A549 (cell line): ENCODE data around the gene MTFMT. TPM values are rescaled to one million over a fixed set of nuclear protein-coding genes. Genes with fewer than 3 reads are reported as not detected.

Source experiments
- ATAC-seq, 2 experiments: fragments of 200-7000 bp in 1 of 2; fragments of >200 bp in 1 of 2; cut with Nextera tagmentation in 1 of 2; cut with Tn5 transposase in 1 of 2; 3 replicates each; pipeline versions ENCODE4 v1.8.0 to v1.9.1; 2018 to 2020; ENCODE audit warnings: mild to moderate bottlenecking in 1 of 2, moderate library complexity in 1 of 2
- CTCF ChIA-PET: fragments of 300-600 bp; sonication (Branson Sonifier 250); formaldehyde crosslinking; extraction: SDS; loops from one replicate; lab custom pipeline; 2021; ENCODE audit warnings: antibody characterized with exemption, inconsistent platforms; lab: Yijun Ruan, JAX
- POLR2A ChIA-PET: fragments of 350-600 bp; formaldehyde crosslinking; extraction: SDS; loops from one replicate; lab custom pipeline; 2021; ENCODE audit warnings: antibody characterized with exemption, inconsistent platforms; lab: Yijun Ruan, JAX
- DNase-seq, 2 experiments: peaks; one replicate each; pipeline versions ENCODE4 v3.0.0 to v3.0.0-alpha.2; 2011 to 2016; ENCODE audit warnings: low read depth in 1 of 2, low spot score in 1 of 2
- FAIRE-seq: peaks from 2 replicates; lab custom pipeline; 2011; peaks lifted over from hg19 to GRCh38; lab: Jason Lieb, UNC
- H3K27ac ChIP-seq, 2 experiments: fragments of >200 bp; sonication (Bioruptor Twin); formaldehyde crosslinking; 3 replicates each; pipeline ENCODE4 v1.5.1; 2016 to 2017
- H3K4me1 ChIP-seq: fragments of >200 bp; sonication (Bioruptor Twin); formaldehyde crosslinking; 3 replicates; pipeline ENCODE4 v1.6.1; 2016
- H3K4me2 ChIP-seq: fragments of >200 bp; sonication (Bioruptor Twin); formaldehyde crosslinking; 3 replicates; pipeline ENCODE4 v1.6.1; 2016
- H3K4me3 ChIP-seq: fragments of >200 bp; sonication (Bioruptor Twin); formaldehyde crosslinking; 3 replicates; pipeline ENCODE4 v1.5.1; 2016
- H3K9me3 ChIP-seq: fragments of >200 bp; sonication (Bioruptor Twin); formaldehyde crosslinking; 3 replicates; pipeline ENCODE4 v1.6.1; 2016
- ATOH8 ChIP-seq: fragments of 250-450 bp; sonication (Bioruptor Pico); IDR thresholded peaks from 2 replicates; pipeline ENCODE4 v1.5.0; 2020; ENCODE audit warnings: low read depth, mild to moderate bottlenecking, moderate library complexity
- BHLHE40 ChIP-seq: IDR thresholded peaks from 2 replicates; pipeline ENCODE4 v1.6.1; 2012; ENCODE audit warnings: low read depth, low read length, inconsistent platforms
- CBX2 ChIP-seq: fragments of 200-600 bp; sonication (generic); IDR thresholded peaks from 2 replicates; pipeline ENCODE4 v1.6.1; 2016; ENCODE audit warnings: low read depth, mild to moderate bottlenecking, borderline replicate concordance
- CBX8 ChIP-seq: fragments of 200-600 bp; sonication (generic); IDR thresholded peaks from 2 replicates; pipeline ENCODE4 v1.6.1; 2016
- CEBPB ChIP-seq, 2 experiments: fragments of >200 bp in 1 of 2; sonication (Bioruptor Twin) in 1 of 2; formaldehyde crosslinking in 1 of 2; IDR thresholded peaks; 2 replicates each; pipeline ENCODE4 v1.6.1; 2012 to 2016
- CHD2 ChIP-seq: fragments of 150-350 bp; IDR thresholded peaks from 2 replicates; pipeline ENCODE4 v1.6.1; 2014; ENCODE audit warnings: low read length; ENCODE audit not compliant: partially characterized antibody
- CHD4 ChIP-seq: fragments of 200-600 bp; sonication (generic); IDR thresholded peaks from 2 replicates; pipeline ENCODE4 v1.6.1; 2016; ENCODE audit warnings: antibody characterized with exemption, mild to moderate bottlenecking, borderline replicate concordance
- FOSL2 ChIP-seq, 2 experiments: fragments of 450-650 bp in 1 of 2; fragments of >200 bp in 1 of 2; sonication (Bioruptor Twin) in 1 of 2; formaldehyde crosslinking; IDR thresholded peaks; 2 replicates each; pipeline versions ENCODE4 v1.5.0 to v1.6.1; 2016 to 2020; ENCODE audit warnings: mild to moderate bottlenecking in 1 of 2, moderate library complexity in 1 of 2
- FOXS1 ChIP-seq: fragments of 250-450 bp; sonication (Bioruptor Pico); IDR thresholded peaks from 2 replicates; pipeline ENCODE4 v1.5.0; 2020; ENCODE audit warnings: mild to moderate bottlenecking, moderate library complexity
- GATA3 ChIP-seq: IDR thresholded peaks from 2 replicates; pipeline ENCODE4 v1.6.1; 2012; ENCODE audit warnings: borderline replicate concordance
- HDAC2 ChIP-seq: fragments of 200-600 bp; sonication (generic); IDR thresholded peaks from 2 replicates; pipeline ENCODE4 v1.6.1; 2016
- HES2 ChIP-seq: fragments of >200 bp; sonication (Bioruptor Twin); formaldehyde crosslinking; IDR thresholded peaks from 2 replicates; pipeline ENCODE4 v1.6.1; 2016
- HOXA7 ChIP-seq: fragments of 250-450 bp; sonication (Bioruptor Pico); IDR thresholded peaks from 2 replicates; pipeline ENCODE4 v1.5.0; 2020; ENCODE audit warnings: mild to moderate bottlenecking, moderate library complexity
- HOXB5 ChIP-seq: fragments of 250-450 bp; sonication (Bioruptor Pico); IDR thresholded peaks from 2 replicates; pipeline ENCODE4 v1.5.0; 2020; ENCODE audit warnings: mild to moderate bottlenecking, moderate library complexity
- JUN ChIP-seq, 2 experiments: fragments of >200 bp; sonication (Bioruptor Twin); formaldehyde crosslinking; IDR thresholded peaks; 2 replicates in 1 of 2; 3 replicates in 1 of 2; pipeline ENCODE4 v1.6.1; 2016 to 2017
- KDM5A ChIP-seq: fragments of 200-600 bp; sonication (generic); IDR thresholded peaks from 2 replicates; pipeline ENCODE4 v1.6.1; 2016; ENCODE audit warnings: antibody characterized with exemption, mild to moderate bottlenecking
- MAFK ChIP-seq: fragments of 450-650 bp; IDR thresholded peaks from 2 replicates; pipeline ENCODE4 v1.6.1; 2014; ENCODE audit not compliant: partially characterized antibody
- NFE2L2 ChIP-seq: fragments of 150-350 bp; conservative IDR thresholded peaks from 2 replicates; pipeline ENCODE4 v1.6.1; 2014; ENCODE audit warnings: low read length
- PHF8 ChIP-seq: fragments of 200-600 bp; sonication (generic); IDR thresholded peaks from 2 replicates; pipeline ENCODE4 v1.6.1; 2016; ENCODE audit warnings: low read depth, mild to moderate bottlenecking, antibody characterized with exemption, moderate library complexity, borderline replicate concordance
- POLR2AphosphoS2 ChIP-seq: conservative IDR thresholded peaks from 2 replicates; pipeline ENCODE4 v1.6.1; 2012; ENCODE audit warnings: low read length, improper control_type of control experiment, inconsistent platforms
- RNF2 ChIP-seq: fragments of 200-600 bp; sonication (generic); IDR thresholded peaks from 2 replicates; pipeline ENCODE4 v1.6.1; 2016; ENCODE audit warnings: low read depth, mild to moderate bottlenecking, antibody characterized with exemption, moderate library complexity, borderline replicate concordance
- SMC3 ChIP-seq: fragments of >200 bp; sonication (Bioruptor Twin); formaldehyde crosslinking; IDR thresholded peaks from 3 replicates; pipeline ENCODE4 v1.6.1; 2018; ENCODE audit warnings: inconsistent platforms
- TFCP2L1 ChIP-seq: fragments of 250-450 bp; sonication (Bioruptor Pico); IDR thresholded peaks from 2 replicates; pipeline ENCODE4 v1.5.0; 2021; ENCODE audit warnings: mild to moderate bottlenecking
- USF2 ChIP-seq: fragments of 450-650 bp; IDR thresholded peaks from 2 replicates; pipeline ENCODE4 v1.6.1; 2014; ENCODE audit warnings: antibody characterized with exemption
- ZFP36 ChIP-seq: fragments of 450-650 bp; IDR thresholded peaks from 2 replicates; pipeline ENCODE4 v1.6.1; 2014; ENCODE audit warnings: borderline replicate concordance; ENCODE audit not compliant: partially characterized antibody
- WGBS: methylation state at CpG from one replicate; pipeline ENCODE4 v1.1.6; 2017; ENCODE audit errors: missing lambda C conversion rate; 5-methylcytosine and 5-hydroxymethylcytosine counted together
- polyA plus RNA-seq, 4 experiments: library from polyadenylated mRNA; depleted of rRNA in 3 of 4; stranded (reverse); fragments of >200 nt; fragmentation: RNase III in 1 of 4; extraction: RNeasy Plus Mini Kit Qiagen cat#74134 plus additional on column Dnase treatment in 1 of 4; gene quantifications; 2 replicates in 3 of 4; 3 replicates in 1 of 4; pipeline ENCODE4 v1.2.3, GENCODE V29; 2011 to 2017
- TF ChIP-seq, protein P1 (sequence below): IDR thresholded peaks from 2 replicates; pipeline ENCODE4 v1.6.1; 2012; ENCODE audit warnings: low read depth, borderline replicate concordance

The MTFMT gene
- polyA plus RNA-seq, 2 of the 4 experiments (the other 2 are of a cell fraction), result 21.4 to 23.4 TPM

- H3K9me3 ChIP-seq, result no peaks in the 10 kb centered on the region
- ChIA-PET CTCF (interaction anchor here (0.8 to 33.7 kb wide), 6 partner anchors 10 to 255 kb away, joined by 5 to 1280 read pairs (median 43); partner anchors contain the start of genes KBTBD13 and RASL12), POLR2A (no interaction called here)
- 82% methylated on average over 4 of the region's 4 CpGs for whole genome bisulfite sequencing
- peak overlapping the region; percentile 19; the same call in 2 of the 3 replicates for H3K4me2 ChIP-seq
- no peak overlapping the region for H3K4me3 ChIP-seq
- peak overlapping the region; percentile 78 to 82 for H3K27ac ChIP-seq
- no peak for TF ChIP-seq MAFK
- TF ChIP-seq FOXS1 (CRISPR knock-in tag), result no peak
- TF ChIP-seq ATOH8 (CRISPR knock-in tag), result no peak
- TF ChIP-seq, protein P1, sequence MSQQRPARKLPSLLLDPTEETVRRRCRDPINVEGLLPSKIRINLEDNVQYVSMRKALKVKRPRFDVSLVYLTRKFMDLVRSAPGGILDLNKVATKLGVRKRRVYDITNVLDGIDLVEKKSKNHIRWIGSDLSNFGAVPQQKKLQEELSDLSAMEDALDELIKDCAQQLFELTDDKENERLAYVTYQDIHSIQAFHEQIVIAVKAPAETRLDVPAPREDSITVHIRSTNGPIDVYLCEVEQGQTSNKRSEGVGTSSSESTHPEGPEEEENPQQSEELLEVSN, result no peak
- no peak for TF ChIP-seq SMC3
- no peak for TF ChIP-seq CHD4
- no peak for TF ChIP-seq KDM5A
- TF ChIP-seq CHD2, result no peak
- peaks cover 39% of the 10 kb centered on the region for H3K4me1 ChIP-seq
- DNase-seq (no peak), FAIRE-seq (no peak), ATAC-seq (no peak)
Observed at GRCh38 chr15:65042776-65043327, 13.4 kb upstream of the MTFMT start.

DNA sequence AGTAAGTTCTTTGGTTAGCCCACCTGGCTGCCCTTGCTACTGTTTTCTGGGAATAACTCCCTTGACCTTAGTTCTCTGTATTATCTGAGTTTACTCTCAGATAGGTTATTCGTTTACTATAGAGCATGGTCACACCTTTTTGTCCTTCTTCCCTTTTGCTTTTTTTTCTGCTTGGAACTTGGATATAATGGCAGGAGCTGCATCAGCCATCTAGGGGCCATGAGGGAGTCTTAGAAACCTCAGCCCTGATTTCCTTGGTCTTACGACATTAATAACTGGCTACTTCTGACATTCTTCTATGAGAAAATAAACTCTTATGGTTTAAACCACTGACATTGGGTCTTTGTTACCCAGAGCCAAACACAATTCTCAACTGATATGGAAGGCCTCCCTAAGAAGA, 12.3 kb upstream of the MTFMT start:
- Histone ChIP-seq H3K4me2 (no peak overlapping the region), H3K9me3 (no peaks in the 10 kb centered on the region), H3K27ac (peak overlapping the region in 1 of 2 experiments; percentile 82; a peak in 1 of 6 replicates), H3K4me1 (peaks cover 41% of the 10 kb centered on the region), H3K4me3 (no peak overlapping the region)
- TF ChIP-seq USF2 (no peak), CBX2 (no peak), HDAC2 (no peak), JUN (IDR thresholded peaks at IDR 0.05) (no peak)
- TF ChIP-seq, protein P1, result no peak
- ChIA-PET POLR2A (no interaction called here), CTCF (interaction anchor here (8.2 to 33.7 kb wide), 3 partner anchors 9 to 32 kb away, joined by 76 to 1280 read pairs (median 82); partner anchors contain the start of genes KBTBD13 and RASL12)
- DNase-seq, result no peak
- WGBS, result 92% methylated on average over 2 of the region's 2 CpGs
- no peak for ATAC-seq
- FAIRE-seq, result no peak

- WGBS, result 85% methylated on average over 6 of the region's 6 CpGs
- Histone ChIP-seq H3K4me2 (no peak overlapping the region), H3K27ac (no peak overlapping the region), H3K9me3 (no peaks in the 10 kb centered on the region), H3K4me1 (peaks cover 31% of the 10 kb centered on the region), H3K4me3 (no peak overlapping the region)
- ChIA-PET POLR2A (no interaction called here), CTCF (interaction anchor here (8.2 to 33.7 kb wide), 3 partner anchors 8 to 33 kb away, joined by 76 to 1280 read pairs (median 82); partner anchors contain the start of genes KBTBD13 and RASL12)
- TF ChIP-seq CEBPB (IDR thresholded peaks at IDR 0.05) (no peak), ZFP36 (no peak), NFE2L2 (no peak), HOXB5 (CRISPR knock-in tag) (no peak), BHLHE40 (no peak), PHF8 (no peak), CBX8 (no peak), TFCP2L1 (CRISPR knock-in tag) (no peak), KDM5A (no peak), HES2 (no peak), GATA3 (no peak), RNF2 (no peak), POLR2AphosphoS2 (no peak), HOXA7 (CRISPR knock-in tag) (no peak), FOSL2 (IDR thresholded peaks at IDR 0.05) (no peak), FOSL2 (CRISPR knock-in tag; IDR thresholded peaks at IDR 0.05) (no peak)
- DNase-seq (no peak), ATAC-seq (no peak), FAIRE-seq (peak; percentile 36)
Observed at GRCh38 chr15:65040461-65040860, 11.0 kb upstream of the MTFMT start.
